ENCODE measurements around the gene EHMT1.
"Not testable (repeated sequence)": the region's sequence is repeated elsewhere in the genome, so short reads cannot be mapped to it uniquely, and the experiment has no call there.

Gene EHMT1

DNA sequence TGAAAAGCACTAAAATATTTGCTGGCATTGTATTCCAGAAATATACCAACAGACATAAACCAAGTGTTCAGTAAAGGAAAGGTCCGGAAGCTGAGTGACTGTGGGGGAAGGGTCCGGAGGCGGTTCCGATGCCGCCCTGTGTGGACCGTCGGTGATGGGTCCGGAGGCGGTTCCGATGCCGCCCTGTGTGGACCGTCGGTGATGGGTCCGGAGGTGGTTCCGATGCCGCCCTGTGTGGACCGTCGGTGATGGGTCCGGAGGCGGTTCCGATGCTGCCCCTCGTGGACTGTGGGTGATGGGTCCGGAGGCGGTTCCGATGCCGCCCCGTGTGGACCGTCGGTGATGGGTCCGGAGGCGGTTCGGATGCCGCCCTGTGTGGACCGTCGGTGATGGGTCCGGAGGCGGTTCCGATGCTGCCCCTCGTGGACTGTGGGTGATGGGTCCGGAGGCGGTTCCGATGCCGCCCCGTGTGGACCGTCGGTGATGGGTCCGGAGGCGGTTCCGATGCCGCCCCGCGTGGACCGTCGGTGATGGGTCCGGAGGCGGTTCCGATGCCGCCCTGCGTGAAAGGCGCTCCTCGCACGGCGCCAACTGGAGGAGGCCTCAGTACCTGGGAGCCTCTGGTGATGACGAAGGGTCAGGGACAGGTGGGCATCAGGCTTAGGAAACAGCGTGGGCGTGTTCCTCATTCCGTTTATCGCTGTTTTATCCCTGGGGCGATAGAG is 191.1 kb downstream of the EHMT1 start:
- H3K9me3 ChIP-seq (ENCODE audit: control insufficient read depth in 2 of 2, low read length in 2 of 2); H3K27me3 ChIP-seq (ENCODE audit: control insufficient read depth in 2 of 2, insufficient read depth in 2 of 2, low read length in 2 of 2); H3K4me3 ChIP-seq (ENCODE audit: low read length in 2 of 2); H3K4me1 ChIP-seq (ENCODE audit: control insufficient read depth in 2 of 2, insufficient read depth in 2 of 2, low read length in 2 of 2); H3K27ac ChIP-seq (ENCODE audit: low read depth in 2 of 2, low read length in 2 of 2); H3K9ac ChIP-seq (ENCODE audit: low read depth in 1 of 2, low read length in 2 of 2): not testable (repeated sequence)
- H3K36me3 ChIP-seq (ENCODE audit: control insufficient read depth in 2 of 2, insufficient read depth in 2 of 2, low read length in 2 of 2) = peaks cover 39 to 48% of the 10 kb centered on the region in 2 donors

DNA sequence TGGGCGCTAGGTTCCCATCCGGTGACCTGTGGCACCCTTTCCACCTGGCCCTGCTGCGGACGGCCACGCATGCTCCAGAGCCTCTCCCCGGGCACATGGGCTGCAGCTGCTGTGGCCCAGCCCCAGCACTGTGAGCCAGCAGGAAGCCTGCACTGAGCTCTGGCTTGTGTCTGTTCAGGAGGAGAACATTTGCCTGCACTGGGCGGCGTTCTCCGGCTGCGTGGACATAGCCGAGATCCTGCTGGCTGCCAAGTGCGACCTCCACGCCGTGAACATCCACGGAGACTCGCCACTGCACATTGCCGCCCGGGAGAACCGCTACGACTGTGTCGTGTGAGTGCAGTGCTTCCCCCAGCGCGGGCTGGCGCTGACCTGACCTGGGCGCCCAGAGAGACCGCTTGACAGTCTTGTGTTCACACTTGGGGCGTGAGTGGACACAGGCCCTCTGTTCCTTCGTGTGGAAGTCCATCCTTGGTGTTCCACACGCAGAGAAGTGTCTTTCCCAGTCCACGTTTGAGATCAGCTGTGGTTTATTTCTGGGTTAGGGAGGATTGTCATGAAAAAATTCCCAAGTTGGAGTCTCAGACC is 192.6 kb downstream of the EHMT1 start:
- H3K36me3 ChIP-seq (ENCODE audit: control insufficient read depth in 2 of 2, insufficient read depth in 2 of 2, low read length in 2 of 2) = peaks cover 49 to 60% of the 10 kb centered on the region in 2 donors
- H3K27me3 ChIP-seq (ENCODE audit: control insufficient read depth in 2 of 2, insufficient read depth in 2 of 2, low read length in 2 of 2) = no peaks in the 10 kb centered on the region

DNA sequence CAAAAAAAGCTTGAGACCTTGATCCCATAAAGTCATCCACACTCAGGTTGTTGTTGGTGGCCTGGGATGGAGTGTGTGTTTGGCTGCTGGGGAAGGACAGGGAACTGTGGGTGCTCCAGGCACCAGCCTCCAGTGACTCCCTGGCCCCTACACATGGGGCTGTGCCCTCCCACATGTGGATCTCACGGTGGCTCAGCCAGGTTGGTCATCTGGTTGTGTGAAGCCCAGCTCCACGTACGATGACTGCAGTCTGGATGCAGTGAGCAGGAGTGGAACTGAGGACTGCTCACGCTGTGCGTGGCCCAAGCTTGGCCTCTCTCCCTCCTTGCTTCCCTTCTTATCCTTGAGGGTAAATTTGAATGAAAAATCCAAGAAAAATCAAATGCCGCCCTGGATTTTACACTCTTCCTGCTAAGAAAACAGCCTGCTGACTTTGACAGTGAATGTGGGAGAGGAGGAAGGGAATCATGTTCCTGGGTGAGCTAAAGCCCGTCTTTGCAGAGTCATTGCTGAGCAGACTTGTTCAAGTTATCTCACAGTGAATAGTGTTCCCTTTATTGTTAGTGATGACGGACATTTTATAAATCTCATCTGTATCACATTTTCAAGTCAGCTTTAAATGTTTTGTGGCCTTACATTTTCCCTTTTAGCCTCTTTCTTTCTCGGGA is 193.7 kb downstream of the EHMT1 start:
- no peaks in the 10 kb centered on the region for H3K4me1 ChIP-seq (ENCODE audit: control insufficient read depth in 2 of 2, insufficient read depth in 2 of 2, low read length in 2 of 2)
- H3K27me3 ChIP-seq (ENCODE audit: control insufficient read depth in 2 of 2, insufficient read depth in 2 of 2, low read length in 2 of 2) = no peaks in the 10 kb centered on the region
- no peaks in the 10 kb centered on the region for H3K9me3 ChIP-seq (ENCODE audit: control insufficient read depth in 2 of 2, low read length in 2 of 2)
- no peak overlapping the region for H3K27ac ChIP-seq (ENCODE audit: low read depth in 2 of 2, low read length in 2 of 2)
- peaks cover 60 to 71% of the 10 kb centered on the region in 2 donors for H3K36me3 ChIP-seq (ENCODE audit: control insufficient read depth in 2 of 2, insufficient read depth in 2 of 2, low read length in 2 of 2)
- H3K4me3 ChIP-seq (ENCODE audit: low read length in 2 of 2) = no peak overlapping the region
- H3K9ac ChIP-seq (ENCODE audit: low read depth in 1 of 2, low read length in 2 of 2) = no peak overlapping the region

More for the DNA sequence above, 192.6 kb downstream of the EHMT1 start:
- Histone ChIP-seq H3K4me1 (ENCODE audit: control insufficient read depth in 2 of 2, insufficient read depth in 2 of 2, low read length in 2 of 2) (no peaks in the 10 kb centered on the region), H3K9me3 (ENCODE audit: control insufficient read depth in 2 of 2, low read length in 2 of 2) (no peaks in the 10 kb centered on the region), H3K27ac (ENCODE audit: low read depth in 2 of 2, low read length in 2 of 2) (no peak overlapping the region), H3K9ac (ENCODE audit: low read depth in 1 of 2, low read length in 2 of 2) (no peak overlapping the region), H3K4me3 (ENCODE audit: low read length in 2 of 2) (no peak overlapping the region)

DNA sequence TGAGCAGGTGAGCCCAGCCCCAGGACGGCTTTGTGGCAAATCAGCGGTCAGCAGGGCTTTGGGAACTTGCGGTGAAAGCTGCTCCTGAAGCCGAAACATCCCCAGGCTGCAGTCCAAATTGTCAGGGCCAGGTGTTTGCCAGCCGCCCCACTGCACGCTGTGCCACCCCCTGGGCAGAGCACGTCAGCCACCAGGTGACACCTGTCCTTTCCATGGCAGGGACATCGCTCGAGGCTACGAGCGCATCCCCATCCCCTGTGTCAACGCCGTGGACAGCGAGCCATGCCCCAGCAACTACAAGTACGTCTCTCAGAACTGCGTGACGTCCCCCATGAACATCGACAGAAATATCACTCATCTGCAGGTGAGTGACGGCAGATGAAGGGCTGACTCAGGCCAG is 194.4 kb downstream of the EHMT1 start:
- no peak overlapping the region for H3K4me3 ChIP-seq (ENCODE audit: low read length in 2 of 2)
- peaks cover 64 to 75% of the 10 kb centered on the region in 2 donors for H3K36me3 ChIP-seq (ENCODE audit: control insufficient read depth in 2 of 2, insufficient read depth in 2 of 2, low read length in 2 of 2)
- no peaks in the 10 kb centered on the region for H3K9me3 ChIP-seq (ENCODE audit: control insufficient read depth in 2 of 2, low read length in 2 of 2)
- H3K9ac ChIP-seq (ENCODE audit: low read depth in 1 of 2, low read length in 2 of 2) = no peak overlapping the region
- no peaks in the 10 kb centered on the region for H3K27me3 ChIP-seq (ENCODE audit: control insufficient read depth in 2 of 2, insufficient read depth in 2 of 2, low read length in 2 of 2)
- H3K27ac ChIP-seq (ENCODE audit: low read depth in 2 of 2, low read length in 2 of 2) = no peak overlapping the region
- H3K4me1 ChIP-seq (ENCODE audit: control insufficient read depth in 2 of 2, insufficient read depth in 2 of 2, low read length in 2 of 2) = no peaks in the 10 kb centered on the region

DNA sequence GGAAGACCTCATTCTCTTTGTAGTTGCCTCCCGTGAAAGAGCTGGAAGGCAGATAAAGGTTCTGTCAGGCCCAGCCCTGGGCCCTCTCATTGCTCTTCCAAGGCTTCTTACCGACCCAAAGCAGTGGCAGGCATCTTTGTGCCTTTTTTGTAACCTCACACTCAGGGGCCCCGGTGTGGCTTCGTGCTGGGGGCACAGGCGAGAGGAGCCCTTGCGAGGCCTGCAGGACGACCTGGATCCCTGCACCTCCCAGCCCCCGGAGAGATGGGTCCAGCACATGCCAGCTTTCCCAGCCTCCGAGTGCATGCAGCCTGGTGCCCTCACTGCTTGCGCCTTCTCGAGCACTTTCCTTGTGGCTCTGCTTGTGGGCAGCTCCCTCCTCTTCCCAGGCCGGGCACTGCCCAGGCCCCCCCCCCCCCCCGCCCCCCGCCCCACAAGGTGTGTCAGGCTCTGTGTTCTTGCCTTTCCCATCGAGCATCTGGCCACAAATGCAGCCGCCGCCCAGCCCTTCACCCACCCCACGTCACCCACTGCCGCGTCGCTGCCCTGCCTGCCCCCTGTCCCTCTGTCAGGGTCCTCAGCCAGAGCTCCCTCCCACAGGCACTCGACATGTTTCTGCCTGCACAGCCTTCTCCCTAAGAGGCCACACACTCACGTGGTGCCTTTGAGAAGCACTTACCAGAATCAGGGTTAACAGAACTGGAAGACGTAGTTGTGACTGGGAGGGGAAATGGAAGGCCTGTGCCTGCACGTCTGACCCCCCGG is 195.0 kb downstream of the EHMT1 start:
- no peak overlapping the region for H3K27ac ChIP-seq (ENCODE audit: low read depth in 2 of 2, low read length in 2 of 2)
- H3K4me1 ChIP-seq (ENCODE audit: control insufficient read depth in 2 of 2, insufficient read depth in 2 of 2, low read length in 2 of 2) = no peaks in the 10 kb centered on the region

DNA sequence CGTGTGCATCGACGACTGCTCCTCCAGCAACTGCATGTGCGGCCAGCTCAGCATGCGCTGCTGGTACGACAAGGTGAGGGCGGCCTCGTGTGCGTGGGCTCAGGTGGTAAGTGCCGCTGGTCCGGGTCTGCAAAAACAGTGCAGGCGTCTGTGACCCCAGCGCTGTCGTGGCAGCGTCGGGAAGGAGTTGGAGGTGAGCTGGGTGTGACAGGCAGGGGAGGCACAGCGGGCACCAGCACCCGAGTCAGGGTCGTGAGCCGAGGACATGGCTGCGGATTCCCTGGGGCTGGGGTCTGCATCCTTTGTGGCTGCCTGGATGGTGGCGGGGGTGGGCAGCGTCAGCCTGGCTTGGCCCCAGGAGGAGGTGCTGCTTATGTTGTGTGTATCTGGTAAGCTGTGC is 195.6 kb downstream of the EHMT1 start:
- Histone ChIP-seq H3K4me1 (ENCODE audit: control insufficient read depth in 2 of 2, insufficient read depth in 2 of 2, low read length in 2 of 2) (no peaks in the 10 kb centered on the region), H3K4me3 (ENCODE audit: low read length in 2 of 2) (no peak overlapping the region), H3K27me3 (ENCODE audit: control insufficient read depth in 2 of 2, insufficient read depth in 2 of 2, low read length in 2 of 2) (no peaks in the 10 kb centered on the region), H3K27ac (ENCODE audit: low read depth in 2 of 2, low read length in 2 of 2) (no peak overlapping the region), H3K9ac (ENCODE audit: low read depth in 1 of 2, low read length in 2 of 2) (no peak overlapping the region), H3K9me3 (ENCODE audit: control insufficient read depth in 2 of 2, low read length in 2 of 2) (no peaks in the 10 kb centered on the region), H3K36me3 (ENCODE audit: control insufficient read depth in 2 of 2, insufficient read depth in 2 of 2, low read length in 2 of 2) (peaks cover 66 to 70% of the 10 kb centered on the region in 2 donors)

More for the DNA sequence above, 195.0 kb downstream of the EHMT1 start:
- Histone ChIP-seq H3K9ac (ENCODE audit: low read depth in 1 of 2, low read length in 2 of 2) (no peak overlapping the region), H3K27me3 (ENCODE audit: control insufficient read depth in 2 of 2, insufficient read depth in 2 of 2, low read length in 2 of 2) (no peaks in the 10 kb centered on the region), H3K4me3 (ENCODE audit: low read length in 2 of 2) (no peak overlapping the region), H3K9me3 (ENCODE audit: control insufficient read depth in 2 of 2, low read length in 2 of 2) (no peaks in the 10 kb centered on the region), H3K36me3 (ENCODE audit: control insufficient read depth in 2 of 2, insufficient read depth in 2 of 2, low read length in 2 of 2) (peaks cover 66 to 76% of the 10 kb centered on the region in 2 donors)

DNA sequence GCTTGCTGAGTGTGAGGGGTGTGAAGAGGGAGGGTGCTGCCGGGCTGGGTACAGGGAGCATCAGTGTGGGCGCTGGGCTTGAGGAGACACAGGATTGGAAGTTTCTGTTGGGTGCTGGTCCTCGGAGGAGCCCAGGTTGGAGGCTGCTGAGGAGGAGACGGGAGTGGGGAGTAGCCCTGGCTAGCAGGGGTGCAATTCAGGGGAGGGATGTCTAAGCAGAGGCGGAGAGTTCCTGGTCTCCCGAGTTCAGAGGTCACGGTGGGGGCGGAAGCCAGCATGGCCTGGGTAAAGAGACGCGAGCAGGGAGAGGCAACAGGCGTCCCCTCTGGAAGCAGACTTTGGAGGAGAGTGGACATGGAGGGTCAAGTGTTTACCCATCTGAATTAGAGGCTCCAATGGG is 196.0 kb downstream of the EHMT1 start:
- Histone ChIP-seq H3K27ac (ENCODE audit: low read depth in 2 of 2, low read length in 2 of 2) (no peak overlapping the region), H3K4me1 (ENCODE audit: control insufficient read depth in 2 of 2, insufficient read depth in 2 of 2, low read length in 2 of 2) (no peaks in the 10 kb centered on the region), H3K36me3 (ENCODE audit: control insufficient read depth in 2 of 2, insufficient read depth in 2 of 2, low read length in 2 of 2) (peaks cover 66 to 69% of the 10 kb centered on the region in 2 donors), H3K4me3 (ENCODE audit: low read length in 2 of 2) (no peak overlapping the region), H3K9me3 (ENCODE audit: control insufficient read depth in 2 of 2, low read length in 2 of 2) (no peaks in the 10 kb centered on the region), H3K9ac (ENCODE audit: low read depth in 1 of 2, low read length in 2 of 2) (no peak overlapping the region), H3K27me3 (ENCODE audit: control insufficient read depth in 2 of 2, insufficient read depth in 2 of 2, low read length in 2 of 2) (no peaks in the 10 kb centered on the region)

DNA sequence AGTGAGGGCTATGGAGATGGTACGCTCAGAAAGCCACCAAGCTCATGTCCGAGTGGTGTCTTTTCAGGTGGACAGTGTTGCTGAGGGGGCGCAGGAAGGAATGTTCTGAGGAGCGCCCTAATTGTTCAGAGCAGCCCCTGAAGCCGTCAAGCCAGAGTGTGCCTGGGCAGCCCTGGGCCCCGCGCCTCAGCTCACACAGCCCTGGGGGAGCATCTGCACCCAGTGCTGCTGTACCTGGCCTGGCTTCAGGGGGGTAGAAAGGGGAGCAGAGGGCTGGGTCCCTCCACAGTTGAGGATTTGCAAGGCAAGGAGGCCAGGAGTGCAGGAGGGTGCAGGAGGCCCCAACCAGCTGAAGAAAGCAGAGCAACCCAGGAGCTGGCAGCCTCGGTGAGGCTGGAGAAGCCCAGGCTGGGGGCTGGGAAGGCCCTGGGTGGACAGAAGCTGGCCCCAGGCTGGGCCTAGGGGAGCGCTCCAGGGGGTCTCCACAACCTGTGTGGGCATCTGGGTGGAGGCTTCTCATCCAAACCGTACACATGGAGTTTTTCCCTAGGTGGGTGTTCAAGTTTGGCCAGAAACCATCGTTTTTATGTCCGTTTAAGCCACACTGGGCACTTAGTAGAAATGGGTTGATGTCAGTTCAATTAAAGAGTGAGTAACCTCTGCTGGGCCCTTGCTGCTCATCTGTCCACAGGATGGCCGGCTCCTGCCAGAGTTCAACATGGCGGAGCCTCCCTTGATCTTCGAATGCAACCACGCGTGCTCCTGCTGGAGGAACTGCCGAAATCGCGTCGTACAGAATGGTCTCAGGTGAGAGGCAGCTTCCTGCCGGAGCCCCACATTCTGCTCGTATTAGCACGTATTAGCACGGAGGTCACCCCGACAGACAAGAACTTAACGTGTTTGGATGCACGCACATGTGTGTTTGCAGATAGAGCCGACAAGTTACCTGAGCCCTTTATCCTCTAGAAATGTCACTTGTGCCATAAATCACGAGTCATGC is 196.8 kb downstream of the EHMT1 start:
- peaks cover 69 to 71% of the 10 kb centered on the region in 2 donors for H3K36me3 ChIP-seq (ENCODE audit: control insufficient read depth in 2 of 2, insufficient read depth in 2 of 2, low read length in 2 of 2)
- no peak overlapping the region for H3K9ac ChIP-seq (ENCODE audit: low read depth in 1 of 2, low read length in 2 of 2)
- H3K27me3 ChIP-seq (ENCODE audit: control insufficient read depth in 2 of 2, insufficient read depth in 2 of 2, low read length in 2 of 2) = no peaks in the 10 kb centered on the region

DNA sequence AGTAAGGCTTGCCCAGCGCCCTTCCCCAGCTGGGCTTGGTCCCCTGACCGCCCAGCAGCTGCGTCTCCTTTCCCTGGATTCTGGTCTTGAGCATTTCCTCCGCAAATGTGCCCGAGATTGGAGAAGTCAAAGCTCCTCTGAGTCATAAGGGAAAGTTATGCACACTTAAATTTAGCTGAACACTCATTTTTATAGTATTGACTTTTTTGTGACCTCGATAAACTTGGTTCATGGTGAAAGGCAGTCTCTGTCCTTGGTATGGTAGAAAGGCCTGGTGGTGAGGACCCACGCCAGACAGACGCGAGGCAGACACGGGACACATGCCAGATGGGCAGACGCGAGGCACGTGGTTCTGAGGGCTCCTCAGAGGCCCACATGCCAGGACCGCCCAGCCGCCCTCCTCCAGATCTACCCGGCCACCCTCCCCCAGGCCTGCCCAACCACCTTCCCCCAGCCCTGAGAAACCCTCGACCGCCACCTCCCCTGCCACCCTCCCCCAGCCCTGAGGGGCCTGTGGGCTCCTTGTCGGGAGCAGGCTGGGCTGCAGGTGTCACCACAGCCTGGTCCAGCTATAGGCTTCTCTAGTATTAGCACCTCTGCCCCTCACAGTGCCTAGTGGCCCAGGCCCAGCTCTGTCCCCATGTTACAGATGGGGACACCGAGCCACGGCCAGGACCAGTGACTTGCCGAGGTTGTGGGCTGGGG is 197.9 kb downstream of the EHMT1 start:
- no peak overlapping the region for H3K9ac ChIP-seq (ENCODE audit: low read depth in 1 of 2, low read length in 2 of 2)
- H3K4me3 ChIP-seq (ENCODE audit: low read length in 2 of 2) = no peak overlapping the region
- H3K27me3 ChIP-seq (ENCODE audit: control insufficient read depth in 2 of 2, insufficient read depth in 2 of 2, low read length in 2 of 2) = no peaks in the 10 kb centered on the region
- H3K9me3 ChIP-seq (ENCODE audit: control insufficient read depth in 2 of 2, low read length in 2 of 2) = no peaks in the 10 kb centered on the region
- H3K4me1 ChIP-seq (ENCODE audit: control insufficient read depth in 2 of 2, insufficient read depth in 2 of 2, low read length in 2 of 2) = no peaks in the 10 kb centered on the region
- no peak overlapping the region for H3K27ac ChIP-seq (ENCODE audit: low read depth in 2 of 2, low read length in 2 of 2)
- peaks cover 65% of the 10 kb centered on the region in 2 donors for H3K36me3 ChIP-seq (ENCODE audit: control insufficient read depth in 2 of 2, insufficient read depth in 2 of 2, low read length in 2 of 2)

More for the DNA sequence above, 196.8 kb downstream of the EHMT1 start:
- H3K9me3 ChIP-seq (ENCODE audit: control insufficient read depth in 2 of 2, low read length in 2 of 2) = no peaks in the 10 kb centered on the region
- H3K27ac ChIP-seq (ENCODE audit: low read depth in 2 of 2, low read length in 2 of 2) = no peak overlapping the region
- no peak overlapping the region for H3K4me3 ChIP-seq (ENCODE audit: low read length in 2 of 2)
- H3K4me1 ChIP-seq (ENCODE audit: control insufficient read depth in 2 of 2, insufficient read depth in 2 of 2, low read length in 2 of 2) = no peaks in the 10 kb centered on the region
